GM12874 (cell line): ENCODE measurements around the gene MT1M.

Experiments used
- CTCF ChIP-seq: IDR thresholded peaks from 2 replicates; pipeline ENCODE4 v1.5.1; 2011; ENCODE audit warnings: low read depth, mild to moderate bottlenecking, control low read depth, low read length, moderate library complexity; ENCODE audit not compliant: insufficient read depth

MT1M gene

GRCh38 chr16:56618138-56618537 lies 14.3 kb upstream of the MT1M start:
- no peak for TF ChIP-seq CTCF

- TF ChIP-seq CTCF, result no peak
Measured at GRCh38 chr16:56620339-56620897, 12.0 kb upstream of the MT1M start.

GRCh38 chr16:56623637-56624036 lies 8.8 kb upstream of the MT1M start:
- no peak for TF ChIP-seq CTCF

GRCh38 chr16:56625140-56625942 lies 7.1 kb upstream of the MT1M start, which contains the start of gene MT1E:
TSS of gene MT1E (plus strand) at chr16:56625781. CDS start at chr16:56625852, 71 bp downstream.
- TF ChIP-seq CTCF, result no peak

- TF ChIP-seq CTCF, result no peak
Measured at GRCh38 chr16:56625943-56626654, 6.4 kb upstream of the MT1M start.

- no peak for TF ChIP-seq CTCF
Measured at GRCh38 chr16:56626685-56627084, 5.8 kb upstream of the MT1M start.
